ENCODE measurements around the gene OSBPL6.
"Not testable (repeated sequence)": the region's sequence is repeated elsewhere in the genome, so short reads cannot be mapped to it uniquely, and the experiment has no call there.

The OSBPL6 gene

DNA sequence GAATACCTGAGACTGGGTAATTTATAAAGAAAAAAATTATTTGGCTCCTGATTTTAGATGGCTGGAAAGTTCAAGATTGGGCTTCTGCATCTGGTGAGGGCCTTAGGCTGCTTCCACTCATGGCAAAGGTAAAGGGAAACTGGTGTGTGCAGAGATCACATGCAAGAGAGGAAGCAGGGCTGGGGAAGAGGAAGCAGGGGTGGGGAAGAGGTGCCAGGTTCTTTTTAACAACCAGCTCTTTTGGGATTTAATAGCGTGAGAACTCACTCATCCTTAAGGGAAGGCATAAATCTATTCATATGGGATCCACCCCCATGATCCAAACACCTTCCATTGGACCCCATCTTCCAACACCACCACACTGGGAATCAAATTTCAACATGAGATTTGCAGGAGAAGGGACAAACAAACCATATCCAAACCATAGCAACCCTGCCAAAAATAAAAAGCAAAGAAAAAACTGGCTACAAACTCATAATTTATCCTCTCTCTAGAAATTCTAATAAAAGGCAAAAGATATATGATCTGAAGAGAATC lies 226.2 kb downstream of the OSBPL6 start:
- H3K27ac ChIP-seq (ENCODE audit: insufficient read depth, low read depth, low read length, poor library complexity, severe bottlenecking) = no peak overlapping the region
- no peaks in the 10 kb centered on the region for H3K27me3 ChIP-seq (ENCODE audit: control insufficient read depth, insufficient read depth, low read length, poor library complexity, severe bottlenecking)
- no peaks in the 10 kb centered on the region for H3K36me3 ChIP-seq (ENCODE audit: control insufficient read depth, insufficient read depth, low read length)
- WGBS, 2 experiments = 85 to 93% methylated on average over 1 of the region's 1 CpG
- H3K4me3 ChIP-seq (ENCODE audit: insufficient read depth, low read depth, low read length) = no peak overlapping the region
- H3K9me3 ChIP-seq (ENCODE audit: control insufficient read depth, low read length) = peaks cover 3% of the 10 kb centered on the region
- no peaks in the 10 kb centered on the region for H3K4me1 ChIP-seq (ENCODE audit: control insufficient read depth, insufficient read depth, low read length)

DNA sequence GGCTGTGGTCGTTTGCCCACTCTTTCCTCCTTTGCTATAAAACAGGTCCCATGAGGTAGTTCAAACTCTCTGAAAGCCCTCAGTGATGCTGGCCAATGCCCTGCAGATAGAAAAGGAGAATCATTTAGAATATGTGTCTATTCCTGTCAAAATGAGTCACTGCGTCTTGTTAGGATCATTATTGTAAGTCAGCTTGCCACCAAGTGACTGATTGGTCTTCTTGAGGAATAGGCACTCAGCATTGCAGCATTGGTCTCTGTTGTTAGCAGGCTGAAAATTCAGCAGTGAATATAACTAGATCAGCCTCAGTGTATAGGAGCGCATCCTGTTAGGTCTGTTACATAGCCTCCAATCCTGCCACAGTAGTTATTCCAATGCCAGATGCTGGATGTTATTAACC lies 227.8 kb downstream of the OSBPL6 start:
- peaks cover 7% of the 10 kb centered on the region for H3K36me3 ChIP-seq (ENCODE audit: control insufficient read depth, insufficient read depth, low read length)
- peaks cover 3% of the 10 kb centered on the region for H3K9me3 ChIP-seq (ENCODE audit: control insufficient read depth, low read length)
- no peaks in the 10 kb centered on the region for H3K4me1 ChIP-seq (ENCODE audit: control insufficient read depth, insufficient read depth, low read length)
- 70 to 79% methylated on average over 3 of the region's 3 CpGs for WGBS, 2 experiments
- no peak overlapping the region for H3K27ac ChIP-seq (ENCODE audit: insufficient read depth, low read depth, low read length, poor library complexity, severe bottlenecking)
- no peak overlapping the region for H3K4me3 ChIP-seq (ENCODE audit: insufficient read depth, low read depth, low read length)
- no peaks in the 10 kb centered on the region for H3K27me3 ChIP-seq (ENCODE audit: control insufficient read depth, insufficient read depth, low read length, poor library complexity, severe bottlenecking)

DNA sequence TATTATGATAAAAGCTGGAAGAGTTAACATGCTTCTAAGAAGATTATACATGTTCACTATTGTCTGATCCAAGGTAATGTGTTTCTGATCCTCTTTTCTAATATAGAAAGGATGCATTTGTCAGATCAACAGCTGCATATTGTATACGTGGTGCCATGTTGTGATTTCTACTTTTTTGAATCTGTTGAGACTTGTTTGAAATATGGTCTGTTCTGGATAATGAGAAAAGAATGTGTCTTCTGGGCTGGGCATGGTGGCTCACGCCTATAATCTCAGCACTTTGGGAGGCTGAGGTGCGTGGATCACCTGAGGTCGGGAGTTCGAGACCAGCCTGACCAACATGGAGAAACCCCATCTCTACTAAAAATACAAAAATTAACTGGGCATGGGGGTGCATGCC lies 229.4 kb downstream of the OSBPL6 start:
- not testable (repeated sequence) for H3K4me3 ChIP-seq (ENCODE audit: insufficient read depth, low read depth, low read length); H3K9me3 ChIP-seq (ENCODE audit: control insufficient read depth, low read length); H3K27ac ChIP-seq (ENCODE audit: insufficient read depth, low read depth, low read length, poor library complexity, severe bottlenecking); H3K27me3 ChIP-seq (ENCODE audit: control insufficient read depth, insufficient read depth, low read length, poor library complexity, severe bottlenecking); H3K4me1 ChIP-seq (ENCODE audit: control insufficient read depth, insufficient read depth, low read length)
- WGBS, 2 experiments = 96% methylated on average over 5 of the region's 5 CpGs
- H3K36me3 ChIP-seq (ENCODE audit: control insufficient read depth, insufficient read depth, low read length) = peaks cover 17% of the 10 kb centered on the region

DNA sequence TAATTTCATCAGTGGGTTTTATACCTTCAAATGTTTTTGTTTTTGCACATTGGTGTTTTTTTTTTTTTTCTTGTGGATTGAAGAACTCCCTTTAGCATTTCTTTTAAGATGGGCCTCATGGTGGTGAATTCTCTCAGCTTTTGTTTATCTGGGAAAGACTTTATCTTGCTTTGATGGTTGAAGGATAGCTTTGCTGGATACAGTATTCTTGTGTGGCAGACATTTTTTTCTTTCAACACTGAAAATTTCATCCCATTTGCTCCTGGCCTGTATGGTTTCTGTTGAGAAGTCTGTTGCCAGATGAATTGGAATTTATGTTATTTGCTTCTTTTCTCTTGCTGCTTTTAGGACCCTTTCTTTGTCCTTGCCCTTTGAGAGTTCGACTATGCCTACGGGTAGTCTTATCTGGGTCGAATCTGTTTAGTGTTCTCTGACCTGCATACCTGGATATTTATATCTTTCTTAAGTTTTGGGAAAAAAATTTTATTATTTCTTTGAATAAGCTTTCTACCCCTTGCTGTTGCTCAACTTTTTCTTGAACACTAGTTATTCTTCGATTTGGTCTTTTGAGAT lies 231.0 kb downstream of the OSBPL6 start:
- Histone ChIP-seq H3K4me1 (ENCODE audit: control insufficient read depth, insufficient read depth, low read length) (no peaks in the 10 kb centered on the region), H3K4me3 (ENCODE audit: insufficient read depth, low read depth, low read length) (no peak overlapping the region), H3K27me3 (ENCODE audit: control insufficient read depth, insufficient read depth, low read length, poor library complexity, severe bottlenecking) (no peaks in the 10 kb centered on the region), H3K36me3 (ENCODE audit: control insufficient read depth, insufficient read depth, low read length) (peaks cover 17% of the 10 kb centered on the region), H3K27ac (ENCODE audit: insufficient read depth, low read depth, low read length, poor library complexity, severe bottlenecking) (no peak overlapping the region), H3K9me3 (ENCODE audit: control insufficient read depth, low read length) (peaks cover 3% of the 10 kb centered on the region)
- 100% methylated on average over 2 to 4 of the region's 4 CpGs for WGBS, 2 experiments

DNA sequence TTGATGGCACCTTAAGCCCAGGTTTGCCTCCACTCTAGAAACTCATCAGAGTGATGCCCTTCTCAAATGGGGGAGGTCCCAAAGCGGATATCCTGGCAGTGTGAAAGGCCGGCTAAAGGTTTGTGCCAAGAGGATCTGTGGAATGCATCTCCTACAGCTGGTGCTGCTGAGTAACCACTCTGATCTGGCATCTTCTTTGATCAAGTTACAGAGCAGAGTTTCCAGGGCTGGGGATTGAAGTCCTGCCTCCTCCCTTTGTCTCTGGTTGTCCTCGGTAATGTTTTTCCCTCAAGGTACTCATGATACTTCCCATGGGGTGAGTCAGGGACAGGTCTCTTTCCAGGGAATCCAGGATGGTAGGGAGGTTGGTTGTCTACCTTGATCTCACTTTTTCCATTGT lies 232.1 kb downstream of the OSBPL6 start:
- Histone ChIP-seq H3K27me3 (ENCODE audit: control insufficient read depth, insufficient read depth, low read length, poor library complexity, severe bottlenecking) (no peaks in the 10 kb centered on the region), H3K4me3 (ENCODE audit: insufficient read depth, low read depth, low read length) (no peak overlapping the region), H3K9me3 (ENCODE audit: control insufficient read depth, low read length) (peaks cover 3% of the 10 kb centered on the region), H3K36me3 (ENCODE audit: control insufficient read depth, insufficient read depth, low read length) (peaks cover 17% of the 10 kb centered on the region), H3K4me1 (ENCODE audit: control insufficient read depth, insufficient read depth, low read length) (no peaks in the 10 kb centered on the region), H3K27ac (ENCODE audit: insufficient read depth, low read depth, low read length, poor library complexity, severe bottlenecking) (no peak overlapping the region)
- WGBS, 2 experiments = 92 to 97% methylated on average over 3 of the region's 3 CpGs

DNA sequence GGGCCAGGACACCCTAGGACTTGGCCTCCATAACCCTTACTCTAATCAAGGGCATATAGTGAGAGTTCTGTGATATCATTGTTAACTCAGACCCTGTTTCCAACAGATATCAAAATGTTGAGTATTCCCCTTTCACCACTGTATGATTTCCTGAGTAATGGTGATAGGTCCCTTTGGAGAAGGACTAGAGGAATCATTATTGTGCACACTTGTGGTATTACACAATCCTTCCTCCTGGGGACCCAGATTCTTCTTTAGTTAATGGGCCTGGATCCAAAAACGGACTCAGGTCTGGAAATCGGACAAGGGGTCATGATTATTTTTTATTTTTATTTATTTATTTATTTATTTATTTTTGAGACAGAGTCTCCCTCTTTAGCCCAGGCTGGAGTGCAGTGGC lies 233.1 kb downstream of the OSBPL6 start:
- Histone ChIP-seq H3K4me1 (ENCODE audit: control insufficient read depth, insufficient read depth, low read length) (no peaks in the 10 kb centered on the region), H3K9me3 (ENCODE audit: control insufficient read depth, low read length) (peaks cover 3% of the 10 kb centered on the region), H3K27ac (ENCODE audit: insufficient read depth, low read depth, low read length, poor library complexity, severe bottlenecking) (no peak overlapping the region), H3K4me3 (ENCODE audit: insufficient read depth, low read depth, low read length) (no peak overlapping the region), H3K27me3 (ENCODE audit: control insufficient read depth, insufficient read depth, low read length, poor library complexity, severe bottlenecking) (no peaks in the 10 kb centered on the region), H3K36me3 (ENCODE audit: control insufficient read depth, insufficient read depth, low read length) (peaks cover 17% of the 10 kb centered on the region)
- 100% methylated on average over 1 of the region's 2 CpGs; no CpG with 5 or more reads in 1 of the 2 experiments for WGBS, 2 experiments

DNA sequence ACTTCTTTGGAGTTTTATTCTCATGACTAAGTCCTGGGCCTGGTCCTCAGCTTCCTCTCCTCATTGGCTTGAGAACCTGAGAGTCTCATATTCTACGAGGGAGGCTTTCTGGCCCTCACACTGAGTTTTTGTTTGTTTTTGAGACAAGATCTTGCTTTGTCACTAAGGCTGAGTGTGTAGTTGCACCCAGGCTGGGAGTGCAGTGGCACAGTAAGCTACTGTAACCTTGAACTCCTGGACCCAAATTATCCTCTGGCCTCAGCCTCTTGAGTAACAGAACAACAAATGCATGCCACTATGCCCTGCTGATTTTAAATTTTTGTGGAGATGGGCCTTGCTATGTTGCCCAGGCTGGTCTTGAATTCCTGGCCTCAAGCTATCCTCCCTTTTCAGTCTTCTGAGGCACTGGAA lies 234.1 kb downstream of the OSBPL6 start:
- no peaks in the 10 kb centered on the region for H3K4me1 ChIP-seq (ENCODE audit: control insufficient read depth, insufficient read depth, low read length)
- 87 to 97% methylated on average over 1 of the region's 1 CpG for WGBS, 2 experiments
- peaks cover 17% of the 10 kb centered on the region for H3K36me3 ChIP-seq (ENCODE audit: control insufficient read depth, insufficient read depth, low read length)
- H3K27me3 ChIP-seq (ENCODE audit: control insufficient read depth, insufficient read depth, low read length, poor library complexity, severe bottlenecking) = no peaks in the 10 kb centered on the region
- H3K27ac ChIP-seq (ENCODE audit: insufficient read depth, low read depth, low read length, poor library complexity, severe bottlenecking) = no peak overlapping the region
- no peak overlapping the region for H3K4me3 ChIP-seq (ENCODE audit: insufficient read depth, low read depth, low read length)
- peaks cover 3% of the 10 kb centered on the region for H3K9me3 ChIP-seq (ENCODE audit: control insufficient read depth, low read length)

DNA sequence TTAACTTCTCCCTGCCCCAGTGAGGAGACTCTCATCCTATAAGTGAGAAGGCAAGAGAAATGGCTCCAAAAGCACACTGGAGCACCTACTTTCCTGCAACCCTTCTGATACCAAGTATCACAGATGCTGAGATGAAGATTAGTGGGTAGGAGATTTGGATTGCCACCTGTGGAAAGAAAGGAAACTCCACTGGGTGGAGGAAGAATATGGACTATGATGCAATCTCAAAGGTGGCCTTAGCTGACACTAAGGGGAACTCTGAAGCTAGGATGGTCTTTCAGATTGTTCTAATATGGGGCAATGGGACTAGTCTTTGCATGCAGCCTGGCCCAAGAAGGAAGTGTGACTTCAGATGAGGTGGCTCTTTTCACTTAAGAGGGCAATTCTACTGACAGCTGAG lies 235.0 kb downstream of the OSBPL6 start:
- H3K4me1 ChIP-seq (ENCODE audit: control insufficient read depth, insufficient read depth, low read length) = no peaks in the 10 kb centered on the region
- peaks cover 17% of the 10 kb centered on the region for H3K36me3 ChIP-seq (ENCODE audit: control insufficient read depth, insufficient read depth, low read length)
- no peaks in the 10 kb centered on the region for H3K27me3 ChIP-seq (ENCODE audit: control insufficient read depth, insufficient read depth, low read length, poor library complexity, severe bottlenecking)
- H3K4me3 ChIP-seq (ENCODE audit: insufficient read depth, low read depth, low read length) = no peak overlapping the region
- H3K9me3 ChIP-seq (ENCODE audit: control insufficient read depth, low read length) = peaks cover 3% of the 10 kb centered on the region
- no peak overlapping the region for H3K27ac ChIP-seq (ENCODE audit: insufficient read depth, low read depth, low read length, poor library complexity, severe bottlenecking)

DNA sequence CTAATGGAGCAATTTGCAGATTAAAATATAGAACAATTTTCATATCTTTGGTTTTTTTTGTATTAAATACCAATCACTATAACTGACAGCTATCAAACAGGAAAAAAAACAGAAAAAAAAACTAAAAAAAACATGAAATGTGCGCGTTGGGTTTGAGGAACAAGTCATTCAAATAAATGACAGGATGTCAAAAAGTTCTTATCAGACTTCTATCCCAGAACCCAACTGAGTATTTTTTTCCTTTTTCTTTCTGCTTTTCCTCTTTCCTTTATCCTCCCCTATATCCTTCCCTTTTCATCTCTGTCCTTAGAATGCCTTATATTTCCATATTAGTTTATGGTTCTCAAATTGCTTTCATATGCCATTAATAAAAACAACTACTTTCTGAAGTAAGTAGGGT lies 242.3 kb downstream of the OSBPL6 start:
- peaks cover 30% of the 10 kb centered on the region for H3K36me3 ChIP-seq (ENCODE audit: control insufficient read depth, insufficient read depth, low read length)

DNA sequence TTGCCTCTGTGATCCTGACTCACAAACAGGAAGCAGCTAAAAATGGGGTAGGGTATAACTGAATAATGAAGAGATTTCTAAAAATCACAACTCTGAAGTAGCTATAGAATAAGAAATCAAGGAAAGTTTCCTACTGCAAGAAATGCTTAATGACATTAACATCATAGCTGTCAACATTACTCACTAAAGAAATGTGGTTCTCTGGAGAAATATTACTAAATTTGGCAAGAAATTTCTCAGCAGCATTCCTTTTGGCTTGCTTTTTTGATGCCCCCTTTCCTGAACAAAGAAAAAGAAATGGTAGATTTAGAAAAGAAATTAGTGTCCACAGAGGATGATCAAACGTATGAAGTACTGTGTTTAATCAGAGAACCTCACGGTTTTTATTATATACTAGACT lies 247.1 kb downstream of the OSBPL6 start:
- Histone ChIP-seq H3K4me3 (ENCODE audit: insufficient read depth, low read depth, low read length) (no peak overlapping the region), H3K9me3 (ENCODE audit: control insufficient read depth, low read length) (no peaks in the 10 kb centered on the region), H3K36me3 (ENCODE audit: control insufficient read depth, insufficient read depth, low read length) (peaks cover 34% of the 10 kb centered on the region), H3K27ac (ENCODE audit: insufficient read depth, low read depth, low read length, poor library complexity, severe bottlenecking) (no peak overlapping the region), H3K4me1 (ENCODE audit: control insufficient read depth, insufficient read depth, low read length) (no peaks in the 10 kb centered on the region), H3K27me3 (ENCODE audit: control insufficient read depth, insufficient read depth, low read length, poor library complexity, severe bottlenecking) (no peaks in the 10 kb centered on the region)
- 80 to 100% methylated on average over 1 to 2 of the region's 2 CpGs for WGBS, 2 experiments

More for the DNA sequence above, 242.3 kb downstream of the OSBPL6 start:
- H3K4me1 ChIP-seq (ENCODE audit: control insufficient read depth, insufficient read depth, low read length) = no peaks in the 10 kb centered on the region
- WGBS, 2 experiments = 100% methylated on average over 2 of the region's 2 CpGs
- H3K4me3 ChIP-seq (ENCODE audit: insufficient read depth, low read depth, low read length) = no peak overlapping the region
- H3K27me3 ChIP-seq (ENCODE audit: control insufficient read depth, insufficient read depth, low read length, poor library complexity, severe bottlenecking) = no peaks in the 10 kb centered on the region
- no peaks in the 10 kb centered on the region for H3K9me3 ChIP-seq (ENCODE audit: control insufficient read depth, low read length)
- H3K27ac ChIP-seq (ENCODE audit: insufficient read depth, low read depth, low read length, poor library complexity, severe bottlenecking) = no peak overlapping the region
